Endothelial cell of umbilical vein (primary cell): ENCODE data around the gene PRKCQ. TPM values are rescaled to one million over a fixed set of nuclear protein-coding genes. Genes with fewer than 3 reads are reported as not detected.

Experiments used
- BruUV-seq: library from RNA; stranded (reverse); fragments of 400-500 nt; replicated peaks from 2 replicates; lab custom pipeline; 2021; lab: Mats Ljungman, UMichigan
- CTCF ChIA-PET: fragments of 300-600, 350-600 bp; sonication (Branson Sonifier 250); formaldehyde crosslinking; loops from one replicate; lab custom pipeline; 2021; ENCODE audit warnings: antibody characterized with exemption, inconsistent platforms; lab: Charles Lee
- POLR2A ChIA-PET: fragments of 300-600, 350-600 bp; sonication (Branson Sonifier 250); formaldehyde crosslinking; loops from one replicate; lab custom pipeline; 2021; ENCODE audit warnings: antibody characterized with exemption, inconsistent platforms; lab: Charles Lee
- DNase-seq: peaks from one replicate; pipeline ENCODE4 v3.0.0-alpha.2; 2011; ENCODE audit warnings: low read depth, low spot score
- FAIRE-seq: peaks from 2 replicates; lab custom pipeline; 2011; peaks lifted over from hg19 to GRCh38; lab: Jason Lieb, UNC
- H2AFZ ChIP-seq: 2 replicates; pipeline ENCODE4 v1.6.0; 2012; ENCODE audit warnings: low read depth, low read length, control low read depth, inconsistent platforms
- H3K27ac ChIP-seq: 2 replicates; pipeline ENCODE4 v1.5.1; 2011; ENCODE audit warnings: low read depth, mild to moderate bottlenecking, control low read depth, low read length, moderate library complexity; ENCODE audit not compliant: insufficient read depth
- H3K27me3 ChIP-seq, 2 experiments: 2 replicates each; pipeline versions ENCODE4 v1.6.0 to v1.6.1; 2011; ENCODE audit warnings: low read length in 2 of 2, mixed read lengths in 1 of 2; ENCODE audit not compliant: control insufficient read depth in 2 of 2, insufficient read depth in 2 of 2
- H3K36me3 ChIP-seq, 2 experiments: 2 replicates in 1 of 2; 3 replicates in 1 of 2; pipeline ENCODE4 v1.5.1; 2011; ENCODE audit warnings: low read length in 2 of 2, mild to moderate bottlenecking in 1 of 2, moderate library complexity in 1 of 2; ENCODE audit not compliant: control insufficient read depth in 2 of 2, insufficient read depth in 2 of 2; ENCODE audit errors: extremely low read depth in 1 of 2
- H3K4me1 ChIP-seq: 3 replicates; pipeline ENCODE4 v1.5.1; 2011; ENCODE audit warnings: mild to moderate bottlenecking, low read length; ENCODE audit not compliant: control insufficient read depth, insufficient read depth; ENCODE audit errors: extremely low read depth
- H3K4me2 ChIP-seq: 2 replicates; pipeline ENCODE4 v1.6.1; 2011; ENCODE audit warnings: low read length, control low read depth, mixed read lengths; ENCODE audit not compliant: insufficient read depth
- H3K4me3 ChIP-seq, 3 experiments: fragments of 200-600 bp in 1 of 3; sonication (generic), shearing (Covaris generic) in 1 of 3; replicated peaks in 1 of 3; 2 replicates each; pipeline ENCODE4 v1.5.1; 2011 to 2016; ENCODE audit warnings: control low read depth in 3 of 3, low read length in 3 of 3, mild to moderate bottlenecking in 2 of 3, inconsistent platforms in 1 of 3, low read depth in 1 of 3, moderate library complexity in 1 of 3; ENCODE audit not compliant: insufficient read depth in 1 of 3
- H3K79me2 ChIP-seq: 2 replicates; pipeline ENCODE4 v1.6.0; 2012; ENCODE audit warnings: low read length, inconsistent platforms; ENCODE audit not compliant: control insufficient read depth, insufficient read depth
- H3K9ac ChIP-seq: replicated peaks from 2 replicates; pipeline ENCODE3; 2011; ENCODE audit warnings: low read length, control low read depth; ENCODE audit not compliant: insufficient read depth; ENCODE audit errors: extremely low read depth
- H3K9me1 ChIP-seq: replicated peaks from 3 replicates; pipeline ENCODE4 v1.6.0; 2011; ENCODE audit warnings: mild to moderate bottlenecking, low read length; ENCODE audit not compliant: control insufficient read depth, insufficient read depth; ENCODE audit errors: extremely low read depth
- H3K9me3 ChIP-seq: replicated peaks from 2 replicates; pipeline ENCODE4 v1.5.1; 2012; ENCODE audit warnings: low read length, inconsistent platforms; ENCODE audit not compliant: control insufficient read depth, insufficient read depth
- H4K20me1 ChIP-seq: replicated peaks from 2 replicates; pipeline ENCODE3; 2011; ENCODE audit warnings: mild to moderate bottlenecking, low read length; ENCODE audit not compliant: control insufficient read depth, insufficient read depth; ENCODE audit errors: extremely low read depth
- CTCF ChIP-seq, 2 donors: IDR thresholded peaks; 1 replicate in 1 of 2; 2 replicates in 1 of 2; pipeline ENCODE4 v1.5.1; 2011; ENCODE audit warnings: low read length in 2 of 2, mild to moderate bottlenecking in 2 of 2, moderate library complexity in 2 of 2, control low read depth in 1 of 2, inconsistent platforms in 1 of 2, low read depth in 1 of 2; ENCODE audit not compliant: insufficient read depth in 1 of 2; ENCODE audit errors: extremely low read depth in 1 of 2
- EZH2 ChIP-seq: IDR thresholded peaks from 2 replicates; pipeline ENCODE4 v1.6.1; 2012; ENCODE audit warnings: borderline replicate concordance, low read depth, mild to moderate bottlenecking, moderate library complexity, low read length, inconsistent platforms; ENCODE audit not compliant: severe bottlenecking
- FOS ChIP-seq: IDR thresholded peaks from 2 replicates; pipeline ENCODE4 v1.6.1; 2011; ENCODE audit warnings: mild to moderate bottlenecking, low read length, moderate library complexity, borderline replicate concordance; ENCODE audit not compliant: insufficient read depth
- GATA2 ChIP-seq: IDR thresholded peaks from 2 replicates; pipeline ENCODE4 v1.7.0; 2011; ENCODE audit warnings: low read depth, mild to moderate bottlenecking, moderate library complexity, mixed read lengths, low read length; ENCODE audit not compliant: insufficient read length, insufficient read depth
- JUN ChIP-seq: IDR thresholded peaks from 2 replicates; pipeline ENCODE4 v1.6.1; 2011; ENCODE audit warnings: borderline replicate concordance, low read depth; ENCODE audit not compliant: insufficient read length, insufficient read depth
- MYC ChIP-seq: IDR thresholded peaks from one replicate; pipeline ENCODE4 v1.6.1; 2011; ENCODE audit warnings: mild to moderate bottlenecking, low read depth, low read length
- POLR2A ChIP-seq: IDR thresholded peaks from 2 replicates; pipeline ENCODE4 v1.6.1; 2012; ENCODE audit warnings: low read depth, mild to moderate bottlenecking, control low read depth, low read length
- POLR2AphosphoS5 ChIP-seq: IDR thresholded peaks from 2 replicates; pipeline ENCODE4 v1.6.1; 2012; ENCODE audit warnings: low read depth, mild to moderate bottlenecking, control low read depth, low read length, moderate library complexity; ENCODE audit not compliant: insufficient read depth
- dilution Hi-C: fragments of 300-500 bp; cut with MboI; formaldehyde crosslinking; loops from one replicate; pipeline ENCODE4 v1.15.0; 2019; ENCODE audit warnings: low sequenced_read_pairs; ENCODE audit not compliant: extremely low pct_ligation_motif_present
- intact Hi-C: fragments of 100-400 bp; cut with micrococcal nuclease; formaldehyde crosslinking; loops from one replicate; pipeline ENCODE4 v1.10.0; 2022
- polyA plus RNA-seq, 4 experiments: library from polyadenylated mRNA; depleted of rRNA in 3 of 4; stranded (reverse) in 3 of 4; unstranded in 1 of 4; fragments of >200 nt; gene quantifications; 2 replicates each; pipeline versions ENCODE4 v1.2.1 to v1.2.3, GENCODE V29; 2011 to 2012; ENCODE audit warnings: missing spikeins in 1 of 4
- total RNA-seq: library from RNA; stranded (reverse); gene quantifications from 2 replicates; pipeline ENCODE4 v1.2.3, GENCODE V29; 2021
- TF ChIP-seq, protein P1 (sequence below): IDR thresholded peaks from 2 replicates; pipeline ENCODE4 v1.6.1; 2011; ENCODE audit not compliant: insufficient read depth, insufficient read length

Gene PRKCQ
- total and polyA plus RNA-seq, 2 donors (not counting 3 experiments of a cell fraction or from before 2014, with no cell fraction given) = 0.32 to 0.55 TPM

DNA sequence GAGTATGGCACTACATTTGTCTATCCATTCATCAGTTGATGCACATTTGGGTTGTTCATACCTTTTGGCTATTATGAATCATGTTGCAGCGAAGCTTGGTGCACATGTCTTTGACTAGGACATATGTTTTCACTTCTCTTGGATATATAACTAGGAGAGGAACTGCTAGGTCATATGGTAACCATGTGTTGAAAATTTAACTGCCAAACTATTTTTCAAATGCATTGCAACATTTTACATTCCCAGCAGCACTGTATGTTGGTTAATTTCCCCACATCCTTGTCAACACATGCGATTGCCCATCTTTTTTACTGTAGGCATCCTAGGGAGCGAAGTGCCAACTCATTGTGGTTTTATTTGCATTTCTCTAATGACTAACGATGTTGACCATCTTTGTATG, 183.4 kb downstream of the PRKCQ start:
- no TSS peak for BruUV-seq
- dilution Hi-C loops (no loop called here), intact Hi-C loops (no loop called here)
- H3K9ac ChIP-seq = no peak overlapping the region
- peaks cover 5% of the 10 kb centered on the region for H3K4me1 ChIP-seq
- H3K36me3 ChIP-seq = no peaks in the 10 kb centered on the region
- no peak overlapping the region for H3K4me3 ChIP-seq
- no peak overlapping the region for H3K4me2 ChIP-seq
- H2AFZ ChIP-seq = no peak overlapping the region
- H3K79me2 ChIP-seq = no peaks in the 10 kb centered on the region
- no peak for DNase-seq
- TF ChIP-seq EZH2 = no peak
- TF ChIP-seq MYC = no peak
- TF ChIP-seq FOS = no peak
- POLR2A ChIA-PET = no interaction called here
- H4K20me1 ChIP-seq = no peaks in the 10 kb centered on the region
- FAIRE-seq = no peak
- H3K9me1 ChIP-seq = no peaks in the 10 kb centered on the region
- H3K27me3 ChIP-seq = no peaks in the 10 kb centered on the region
- CTCF ChIA-PET = interaction anchor here (3.2 kb wide), 1 partner anchor 194 kb away, joined by 13 read pairs; the partner anchor contains the start of gene PFKFB3
- no peak overlapping the region for H3K27ac ChIP-seq
- H3K9me3 ChIP-seq = no peaks in the 10 kb centered on the region

DNA sequence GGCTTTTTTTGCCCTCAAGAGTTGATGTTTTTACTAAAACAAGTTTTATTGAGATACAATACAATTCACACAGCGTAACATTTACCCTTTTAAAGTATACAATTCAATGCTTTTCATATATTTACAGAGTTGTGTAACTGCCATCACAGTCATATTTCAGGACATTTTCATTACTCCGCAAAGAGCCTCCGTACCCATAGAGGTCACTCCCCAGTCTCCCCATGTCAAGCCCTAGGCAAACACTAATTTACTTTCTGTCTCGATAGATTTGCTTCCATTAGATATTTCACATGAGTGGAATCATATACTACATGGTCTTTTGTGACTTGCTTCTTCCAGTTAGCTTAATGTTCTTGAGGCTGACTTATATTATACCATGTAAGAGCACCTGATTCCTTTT, 183.8 kb downstream of the PRKCQ start:
- H3K36me3 ChIP-seq = no peaks in the 10 kb centered on the region
- FAIRE-seq = no peak
- TF ChIP-seq CTCF (IDR thresholded peaks at IDR 0.05; ENCODE audit: extremely low read depth in 1 of 2, insufficient read depth in 1 of 2, low read depth in 1 of 2, low read length in 2 of 2) (no peak), EZH2 (no peak), POLR2A (no peak), POLR2AphosphoS5 (no peak), FOS (no peak), MYC (no peak), GATA2 (no peak), JUN (no peak)
- TF ChIP-seq, protein P1, sequence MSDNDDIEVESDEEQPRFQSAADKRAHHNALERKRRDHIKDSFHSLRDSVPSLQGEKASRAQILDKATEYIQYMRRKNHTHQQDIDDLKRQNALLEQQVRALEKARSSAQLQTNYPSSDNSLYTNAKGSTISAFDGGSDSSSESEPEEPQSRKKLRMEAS = no peak
- dilution Hi-C loops (no loop called here), intact Hi-C loops (no loop called here)
- no peak overlapping the region for H3K27ac ChIP-seq
- H3K27me3 ChIP-seq = no peaks in the 10 kb centered on the region
- H3K4me2 ChIP-seq = no peak overlapping the region
- no peaks in the 10 kb centered on the region for H3K9me1 ChIP-seq
- no peak overlapping the region for H3K9ac ChIP-seq
- no peaks in the 10 kb centered on the region for H3K79me2 ChIP-seq
- H4K20me1 ChIP-seq = no peaks in the 10 kb centered on the region
- no peak overlapping the region for H2AFZ ChIP-seq
- ChIA-PET CTCF (interaction anchor here (0.9 kb wide), 1 partner anchor 193 kb away, joined by 3 read pairs; the partner anchor contains the start of gene PFKFB3), POLR2A (no interaction called here)
- H3K4me3 ChIP-seq = no peak overlapping the region
- H3K4me1 ChIP-seq = peaks cover 1% of the 10 kb centered on the region
- no peaks in the 10 kb centered on the region for H3K9me3 ChIP-seq
- no peak for DNase-seq
- no TSS peak for BruUV-seq
